MM.1S (cell line): ENCODE measurements around the gene AGAP1.

ENCODE experiments used
- CTCF ChIP-seq: fragments of 300-600 bp; sonication (generic); IDR thresholded peaks from 2 replicates; pipeline ENCODE4 v1.5.1; 2016; ENCODE audit warnings: antibody characterized with exemption, low read length, mixed read lengths
- EZH2 ChIP-seq: fragments of 300-600 bp; sonication (generic); optimal IDR thresholded peaks from 2 replicates; pipeline ENCODE3; 2017; ENCODE audit warnings: low read depth, mild to moderate bottlenecking, antibody characterized with exemption, low read length, mixed read lengths
- EZH2phosphoT487 ChIP-seq: fragments of 300-600 bp; sonication (generic); IDR thresholded peaks from 2 replicates; pipeline ENCODE4 v1.6.1; 2018; ENCODE audit warnings: antibody characterized with exemption, low read length

GRCh38 chr2:235968616-235969324, 474.9 kb downstream of the AGAP1 start:
- TF ChIP-seq CTCF (no peak), EZH2 (no peak), EZH2phosphoT487 (no peak)
